ENCODE data around the gene CCDC134.
A peak's percentile ranks its signal among the peaks of the same experiment; 100 is the strongest.
"Not testable (repeated sequence)": the region's sequence is repeated elsewhere in the genome, so short reads cannot be mapped to it uniquely, and the experiment has no call there.

Gene CCDC134

DNA sequence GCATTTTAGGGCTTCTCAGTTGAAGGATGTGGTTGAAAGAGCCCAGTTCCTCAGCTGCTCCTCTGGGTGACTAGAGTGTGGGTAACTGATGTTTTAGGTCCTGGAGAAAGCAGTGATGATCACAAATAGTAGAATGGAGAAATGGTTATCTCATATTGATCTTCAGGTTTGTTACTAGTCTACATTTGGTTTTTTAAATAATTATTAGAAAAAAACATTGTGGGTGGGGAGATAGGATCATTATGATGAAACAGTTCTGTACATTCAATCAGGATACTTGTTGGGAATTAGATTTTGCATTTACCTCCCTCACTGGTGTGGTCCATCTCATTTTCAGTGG is 57.4 kb downstream of the CCDC134 start:
- TF ChIP-seq, protein P1, sequence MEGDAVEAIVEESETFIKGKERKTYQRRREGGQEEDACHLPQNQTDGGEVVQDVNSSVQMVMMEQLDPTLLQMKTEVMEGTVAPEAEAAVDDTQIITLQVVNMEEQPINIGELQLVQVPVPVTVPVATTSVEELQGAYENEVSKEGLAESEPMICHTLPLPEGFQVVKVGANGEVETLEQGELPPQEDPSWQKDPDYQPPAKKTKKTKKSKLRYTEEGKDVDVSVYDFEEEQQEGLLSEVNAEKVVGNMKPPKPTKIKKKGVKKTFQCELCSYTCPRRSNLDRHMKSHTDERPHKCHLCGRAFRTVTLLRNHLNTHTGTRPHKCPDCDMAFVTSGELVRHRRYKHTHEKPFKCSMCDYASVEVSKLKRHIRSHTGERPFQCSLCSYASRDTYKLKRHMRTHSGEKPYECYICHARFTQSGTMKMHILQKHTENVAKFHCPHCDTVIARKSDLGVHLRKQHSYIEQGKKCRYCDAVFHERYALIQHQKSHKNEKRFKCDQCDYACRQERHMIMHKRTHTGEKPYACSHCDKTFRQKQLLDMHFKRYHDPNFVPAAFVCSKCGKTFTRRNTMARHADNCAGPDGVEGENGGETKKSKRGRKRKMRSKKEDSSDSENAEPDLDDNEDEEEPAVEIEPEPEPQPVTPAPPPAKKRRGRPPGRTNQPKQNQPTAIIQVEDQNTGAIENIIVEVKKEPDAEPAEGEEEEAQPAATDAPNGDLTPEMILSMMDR (IDR thresholded peaks at IDR 0.05; ENCODE audit: borderline replicate concordance, control extremely low read depth, extremely low read depth, insufficient read depth, missing control alignments): no peak
- no peak for DNase-seq (ENCODE audit: low spot score)
- in situ Hi-C loops (cut with MboI; ENCODE audit: low sequenced_read_pairs, unreplicated experiment): no loop called here

DNA sequence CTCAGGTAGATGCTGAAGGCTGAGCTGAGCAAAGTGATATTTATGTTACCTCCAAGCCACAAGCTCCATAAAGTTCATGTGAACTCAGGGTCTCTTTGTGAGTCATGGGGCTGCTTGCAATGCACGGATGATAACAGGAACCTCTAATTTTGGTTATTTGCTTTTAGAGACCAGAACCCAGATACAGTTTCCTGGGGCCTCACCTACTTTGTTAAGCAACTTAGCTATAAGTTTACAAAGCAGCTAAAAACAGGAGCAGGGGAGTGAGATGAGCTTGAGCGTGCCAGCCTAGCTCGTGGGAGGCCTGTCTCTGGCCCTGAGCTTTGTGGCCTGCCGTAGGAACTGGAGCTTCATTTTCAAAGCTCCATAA is 61.7 kb downstream of the CCDC134 start:
- TF ChIP-seq, protein P1 (IDR thresholded peaks at IDR 0.05; ENCODE audit: borderline replicate concordance, control extremely low read depth, extremely low read depth, insufficient read depth, missing control alignments): no peak
- in situ Hi-C loops (cut with MboI; ENCODE audit: low sequenced_read_pairs, unreplicated experiment): no loop called here

GRCh38 chr22:41862530-41863266 is 62.2 kb downstream of the CCDC134 start:
- DNase-seq (ENCODE audit: low spot score): peak; percentile 78
- TF ChIP-seq, protein P1 (IDR thresholded peaks at IDR 0.05; ENCODE audit: borderline replicate concordance, control extremely low read depth, extremely low read depth, insufficient read depth, missing control alignments): no peak
- in situ Hi-C loops (cut with MboI; ENCODE audit: low sequenced_read_pairs, unreplicated experiment): no loop called here

More for the DNA sequence above, 61.7 kb downstream of the CCDC134 start:
- DNase-seq (ENCODE audit: low spot score): peak; percentile 75

GRCh38 chr22:41863472-41863871 is 63.0 kb downstream of the CCDC134 start:
- TF ChIP-seq, protein P1 (IDR thresholded peaks at IDR 0.05; ENCODE audit: borderline replicate concordance, control extremely low read depth, extremely low read depth, insufficient read depth, missing control alignments): no peak
- DNase-seq (ENCODE audit: low spot score): no peak
- in situ Hi-C loops (cut with MboI; ENCODE audit: low sequenced_read_pairs, unreplicated experiment): no loop called here

DNA sequence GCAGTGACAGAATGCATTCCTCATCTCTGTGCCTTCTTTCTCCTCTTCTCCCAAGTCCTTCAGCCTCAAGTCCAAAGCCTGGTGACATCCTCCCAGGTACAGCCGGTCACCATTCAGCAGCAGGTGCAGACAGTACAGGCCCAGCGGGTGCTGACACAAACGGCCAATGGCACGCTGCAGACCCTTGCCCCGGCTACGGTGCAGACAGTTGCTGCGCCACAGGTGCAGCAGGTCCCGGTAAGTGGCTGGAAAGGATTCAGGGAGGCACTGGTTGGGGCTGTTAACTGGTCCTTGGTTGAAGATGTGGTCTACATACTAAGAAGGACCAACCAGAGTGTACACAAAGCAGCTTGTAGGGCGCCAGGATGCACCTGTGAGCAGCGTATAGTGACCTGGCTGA is 68.1 kb downstream of the CCDC134 start:
- in situ Hi-C loops (cut with MboI; ENCODE audit: low sequenced_read_pairs, unreplicated experiment): no loop called here
- DNase-seq (ENCODE audit: low spot score): no peak
- TF ChIP-seq, protein P1 (IDR thresholded peaks at IDR 0.05; ENCODE audit: borderline replicate concordance, control extremely low read depth, extremely low read depth, insufficient read depth, missing control alignments): no peak

GRCh38 chr22:41870081-41870480 is 69.6 kb downstream of the CCDC134 start:
- in situ Hi-C loops (cut with MboI; ENCODE audit: low sequenced_read_pairs, unreplicated experiment); DNase-seq (ENCODE audit: low spot score): not testable (repeated sequence)

- TF ChIP-seq, protein P1 (IDR thresholded peaks at IDR 0.05; ENCODE audit: borderline replicate concordance, control extremely low read depth, extremely low read depth, insufficient read depth, missing control alignments): no peak
- in situ Hi-C loops (cut with MboI; ENCODE audit: low sequenced_read_pairs, unreplicated experiment): no loop called here
- DNase-seq (ENCODE audit: low spot score): no peak
These were observed 70.3 kb downstream of the CCDC134 start for GRCh38 chr22:41870786-41871185.

All from GM13976 (cell line).